Ovary (tissue), 3 donors: ENCODE data around the gene ANK3.

Experiments used
- CTCF ChIP-seq, 3 donors: fragments of 450-650 bp in 2 of 3; fragments of 200-600 bp in 1 of 3; IDR thresholded peaks; one replicate each; pipeline versions ENCODE4 v1.5.1 to v1.8.0; 2016 to 2022; ENCODE audit warnings: antibody characterized with exemption in 3 of 3, mild to moderate bottlenecking in 1 of 3
- EP300 ChIP-seq: sonication (generic); formaldehyde crosslinking; IDR thresholded peaks from one replicate; pipeline ENCODE4 v1.6.1; 2017; ENCODE audit warnings: antibody characterized with exemption
- POLR2A ChIP-seq: fragments of 450-650 bp; IDR thresholded peaks from one replicate; pipeline ENCODE4 v1.6.1; 2017; ENCODE audit warnings: antibody characterized with exemption, mild to moderate bottlenecking, moderate library complexity
- donor health status: DM: no; HTN: no; CAD: no.

- TF ChIP-seq CTCF (IDR thresholded peaks at IDR 0.05) (no peak), POLR2A (no peak), EP300 (no peak)
Observed at GRCh38 chr10:60137292-60137992, 252.2 kb downstream of the ANK3 start.
